Stimulated activated CD8-positive, alpha-beta memory T cell treated with anti-CD3 and anti-CD28 coated beads, Interleukin-7, amount 100 ng/mL, for 48 hours (primary cell): Measurements from ENCODE around the gene PDGFD.

Experiments used
- DNase-seq, 2 donors: peaks; one replicate each; pipeline ENCODE4 v3.0.0-alpha.2; 2020; ENCODE audit warnings: low read depth in 1 of 2; ENCODE audit errors: extremely low read depth in 1 of 2

The PDGFD gene

DNA sequence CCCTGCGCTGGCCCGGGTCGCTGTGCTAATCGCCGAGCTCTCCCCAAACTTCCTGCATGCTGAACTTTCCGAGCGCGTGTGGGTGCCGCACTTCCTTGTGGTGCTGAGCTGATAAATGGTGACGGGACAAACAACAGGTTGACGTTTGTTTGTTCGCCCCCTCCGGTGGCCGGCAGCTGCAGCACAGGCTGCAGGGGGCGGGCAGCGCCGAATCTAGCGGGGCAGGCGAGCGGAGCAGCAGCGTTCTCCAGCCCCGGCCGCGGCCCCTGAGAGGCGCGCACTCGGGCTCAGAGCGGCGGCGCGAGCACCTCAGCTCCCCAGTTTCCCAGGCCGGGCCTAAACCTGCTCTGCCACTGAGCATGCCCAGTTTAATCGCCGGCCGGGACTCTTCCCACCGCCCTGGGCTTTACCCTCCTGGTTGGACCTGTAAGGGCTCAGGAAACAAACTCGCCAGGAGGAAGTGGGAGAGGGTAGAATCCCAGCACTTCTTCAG, at the start of gene PDGFD:
PDGFD (minus strand) TSS at position 120 of the 493 bp plus-strand sequence.
- DNase-seq: peak; percentile 3 to 14

DNA sequence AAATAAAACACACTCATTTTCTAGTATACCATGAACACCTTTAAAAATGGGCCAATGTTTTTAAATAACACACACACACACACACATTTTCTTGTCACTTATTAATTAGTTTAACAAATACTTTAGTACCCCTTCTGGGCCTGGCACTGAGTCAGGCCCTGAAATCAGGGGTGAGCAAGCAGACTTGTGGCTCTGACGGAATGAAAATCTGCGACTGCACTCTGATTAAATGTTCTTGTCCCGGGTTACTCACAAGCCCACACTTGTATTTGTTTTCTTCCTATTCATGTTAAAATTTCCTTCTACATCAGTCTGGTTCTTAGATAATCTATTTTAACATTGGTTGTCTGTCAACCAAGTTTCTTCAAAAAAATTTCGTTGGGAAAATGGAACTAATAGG, 43.0 kb upstream of the PDGFD start:
- no peak for DNase-seq

DNA sequence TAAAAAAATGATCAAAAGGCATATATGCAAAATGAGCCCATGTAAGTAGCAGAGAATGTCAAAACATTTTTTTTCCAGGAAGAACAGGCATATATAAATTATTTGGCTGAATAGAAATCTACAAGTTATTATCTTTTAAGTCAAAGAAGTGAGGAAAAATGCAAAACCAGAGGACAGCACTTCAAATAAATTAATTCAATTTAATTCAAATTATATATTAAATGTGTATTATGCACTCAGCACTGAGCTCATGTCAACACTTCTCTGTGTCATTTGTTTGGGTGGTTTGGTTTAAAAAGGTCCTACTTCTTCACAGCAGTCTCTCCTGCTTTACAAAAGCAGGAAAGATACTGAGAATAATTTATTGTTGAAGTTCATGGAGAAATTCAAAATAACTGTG, 41.9 kb upstream of the PDGFD start:
- DNase-seq: no peak

DNA sequence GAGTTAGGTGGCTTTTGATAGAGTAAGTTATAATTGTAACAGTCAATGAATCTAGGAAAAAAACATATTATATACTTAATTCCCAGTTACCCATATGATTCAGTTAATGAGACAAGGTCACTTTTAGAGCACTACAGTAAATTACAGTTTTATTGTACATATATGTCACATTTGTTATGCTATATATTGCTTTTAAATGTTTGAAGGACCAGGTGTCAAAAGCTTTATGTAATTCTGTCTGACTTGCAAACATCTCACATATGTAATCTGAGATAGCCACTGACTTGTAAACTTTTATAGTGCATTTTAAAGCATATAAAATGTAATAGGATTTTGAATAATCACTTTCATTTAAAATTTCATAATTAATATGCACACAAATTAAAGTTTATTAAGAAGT, 36.7 kb upstream of the PDGFD start:
- no peak for DNase-seq

DNA sequence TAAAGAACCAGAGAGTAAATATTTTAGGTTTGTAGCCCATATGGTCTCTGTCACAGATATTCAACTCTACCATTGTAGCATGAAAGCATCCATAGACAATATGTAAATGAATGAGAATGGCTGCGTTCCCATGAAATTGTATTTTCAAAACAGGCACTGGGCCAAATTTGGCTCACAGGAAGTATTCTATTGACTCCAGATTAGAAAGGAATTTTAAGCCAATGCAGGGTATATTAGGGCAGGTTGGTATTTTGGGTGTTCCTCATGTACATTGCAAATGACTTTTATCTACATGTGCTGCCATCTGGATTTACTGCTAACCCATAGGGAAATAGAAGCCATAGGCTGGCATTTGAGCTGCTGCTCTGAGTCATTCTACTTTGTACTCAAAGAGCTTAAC, 35.1 kb upstream of the PDGFD start:
- DNase-seq: no peak

DNA sequence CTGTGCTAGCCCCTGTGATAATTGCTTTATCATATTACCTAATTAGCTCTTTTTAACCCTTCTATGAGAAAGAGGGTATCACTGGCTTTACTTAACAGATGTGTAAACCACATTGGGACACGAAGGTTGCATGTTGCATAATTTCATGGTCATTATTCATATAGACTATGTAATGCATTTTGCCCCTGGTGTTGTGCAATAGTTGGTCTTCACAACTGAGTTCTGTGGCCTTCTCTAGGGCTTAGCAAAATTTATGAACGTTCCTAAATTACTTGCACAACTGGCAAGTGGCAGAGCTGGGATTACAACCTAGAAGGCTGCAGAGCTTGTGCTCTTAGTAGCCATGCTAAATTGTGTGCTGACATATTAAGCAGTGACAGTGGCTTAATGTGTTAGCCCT, 34.6 kb upstream of the PDGFD start:
- no peak for DNase-seq

DNA sequence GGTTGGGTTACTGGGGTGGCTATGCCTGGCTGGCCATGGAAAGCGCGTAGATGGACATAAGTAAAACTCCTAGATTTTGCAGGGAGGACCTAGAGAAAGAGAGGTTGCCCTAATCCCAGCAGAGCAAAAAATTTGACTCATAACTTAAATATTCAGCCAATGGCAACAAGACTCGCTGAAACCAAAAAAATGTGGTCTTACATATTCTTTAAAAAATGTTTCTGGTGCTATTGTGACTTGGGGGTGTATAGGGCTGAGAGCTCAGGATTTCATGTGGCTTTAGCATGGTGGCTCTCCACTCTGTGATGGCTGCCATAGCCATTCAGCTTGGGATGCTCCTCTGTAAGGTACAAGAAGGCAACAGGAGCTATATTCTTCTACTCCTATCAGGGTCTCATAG, 27.2 kb upstream of the PDGFD start:
- DNase-seq: no peak

DNA sequence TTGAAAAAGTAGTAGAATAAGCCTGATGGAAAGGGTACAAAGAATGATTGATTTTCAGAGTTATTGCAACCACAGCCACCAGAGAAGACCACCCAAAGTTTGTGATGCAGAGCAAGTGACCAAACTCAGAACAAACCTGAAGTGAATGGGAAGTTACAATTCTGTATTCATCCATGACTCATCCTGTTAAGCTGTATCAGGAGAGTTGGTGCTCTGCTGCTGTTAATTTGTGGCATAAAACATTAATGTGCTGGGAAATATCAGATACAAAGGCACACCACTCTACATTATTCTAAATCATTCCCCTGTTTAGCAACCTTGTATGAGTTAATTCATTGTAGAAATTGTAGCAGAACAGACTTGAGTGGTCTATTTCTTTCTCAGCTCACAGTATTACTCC, 19.6 kb upstream of the PDGFD start:
- no peak for DNase-seq

DNA sequence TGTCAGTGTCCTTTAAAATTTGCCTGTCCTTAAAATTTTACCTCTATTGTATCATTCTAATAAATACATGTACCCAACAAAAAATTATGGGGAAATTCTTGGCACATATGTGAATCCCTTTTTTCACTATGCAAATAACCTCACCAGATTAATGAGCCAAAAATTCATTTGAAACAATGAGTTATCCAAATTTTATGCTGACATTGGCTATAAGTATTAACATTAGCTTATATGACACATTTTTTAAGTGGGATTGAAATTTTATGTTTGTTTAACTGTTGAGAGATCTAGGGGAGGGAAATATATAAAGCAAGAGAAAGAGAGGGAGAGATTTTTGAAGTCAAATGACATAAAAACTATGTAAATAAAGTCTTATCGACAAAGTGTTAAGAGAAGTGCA, 11.8 kb upstream of the PDGFD start:
- DNase-seq: no peak

DNA sequence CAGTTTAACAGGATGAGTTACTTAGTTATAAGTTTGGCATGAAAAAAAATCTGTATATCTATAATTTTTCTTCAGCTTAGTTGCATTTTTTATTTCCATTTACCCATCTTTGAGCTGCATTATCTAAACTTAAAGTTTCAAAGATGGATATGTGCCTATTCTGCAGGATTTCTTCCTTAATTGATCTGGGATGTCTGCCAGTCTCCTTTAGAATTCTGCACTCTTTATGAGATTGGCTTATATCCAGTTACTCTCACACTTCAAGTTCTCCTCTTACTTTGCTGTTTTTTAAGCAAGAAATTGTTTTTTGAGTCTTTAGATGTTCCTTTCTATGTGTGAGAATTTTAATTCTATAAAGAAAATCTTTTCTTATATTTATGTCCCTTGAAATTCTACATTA, 5.1 kb upstream of the PDGFD start:
- DNase-seq: no peak

DNA sequence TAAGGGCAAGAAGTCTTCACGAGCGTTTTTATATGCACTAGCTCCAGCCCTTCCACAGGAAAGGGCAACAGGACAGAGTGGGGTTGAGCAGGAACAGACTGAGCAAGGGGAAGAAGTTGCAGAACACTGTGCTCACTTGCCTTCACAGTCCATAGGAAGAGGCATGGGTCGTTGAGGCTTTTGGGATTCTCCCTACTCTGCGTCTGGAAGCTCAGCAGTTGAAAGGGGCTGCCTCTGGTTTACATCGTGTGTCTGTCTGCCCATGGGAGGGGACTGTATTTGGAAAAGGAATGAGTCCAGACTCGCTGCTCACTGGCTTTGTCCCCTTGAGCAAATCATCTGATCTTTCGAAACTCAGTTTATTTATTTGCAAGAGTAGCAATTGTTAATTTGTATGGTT, 1.1 kb upstream of the PDGFD start:
- DNase-seq: no peak

DNA sequence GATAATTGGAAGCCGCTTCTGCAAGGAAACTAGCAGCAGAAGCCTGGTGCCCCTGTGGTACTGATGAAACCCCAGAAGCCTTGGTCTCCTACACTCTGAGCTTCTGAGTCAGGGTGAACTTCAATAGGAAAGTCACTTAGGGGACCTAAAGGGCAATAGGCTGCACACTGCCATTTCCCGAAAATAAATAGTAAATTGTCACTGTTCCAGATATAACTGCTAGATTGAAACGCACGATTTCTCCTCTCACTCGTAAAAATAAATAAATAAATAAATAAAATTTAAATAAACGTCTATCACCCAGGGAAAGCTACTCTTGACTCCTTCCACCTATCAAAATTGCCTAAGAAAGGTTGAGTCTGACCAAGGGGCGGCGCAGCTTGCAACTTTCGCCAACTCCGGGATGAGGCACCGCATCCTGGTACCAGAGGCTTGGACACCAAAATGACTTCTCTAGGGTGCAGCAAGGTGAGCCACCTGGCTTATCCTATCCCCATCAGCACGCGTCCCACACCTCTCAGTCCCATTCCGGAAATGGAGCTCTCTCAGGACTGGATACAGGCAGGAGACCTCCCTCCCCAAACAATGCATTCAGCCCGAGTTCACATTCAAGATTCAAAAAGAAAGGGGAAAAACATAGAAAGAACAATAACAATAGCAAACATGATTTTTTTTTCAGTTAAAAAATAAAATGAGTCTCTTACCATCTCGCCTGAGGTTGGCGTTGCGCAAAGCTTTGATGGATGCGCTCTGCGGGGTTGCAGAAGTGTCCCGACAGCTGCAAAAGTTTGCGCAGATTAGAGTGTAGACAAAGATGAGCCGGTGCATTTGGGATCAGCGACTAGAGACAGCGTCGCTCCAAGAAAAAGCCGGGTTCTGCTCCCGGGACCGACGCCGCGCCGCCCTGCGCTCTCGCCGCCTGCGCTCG, 583 bp downstream of the PDGFD start:
- no peak for DNase-seq

DNA sequence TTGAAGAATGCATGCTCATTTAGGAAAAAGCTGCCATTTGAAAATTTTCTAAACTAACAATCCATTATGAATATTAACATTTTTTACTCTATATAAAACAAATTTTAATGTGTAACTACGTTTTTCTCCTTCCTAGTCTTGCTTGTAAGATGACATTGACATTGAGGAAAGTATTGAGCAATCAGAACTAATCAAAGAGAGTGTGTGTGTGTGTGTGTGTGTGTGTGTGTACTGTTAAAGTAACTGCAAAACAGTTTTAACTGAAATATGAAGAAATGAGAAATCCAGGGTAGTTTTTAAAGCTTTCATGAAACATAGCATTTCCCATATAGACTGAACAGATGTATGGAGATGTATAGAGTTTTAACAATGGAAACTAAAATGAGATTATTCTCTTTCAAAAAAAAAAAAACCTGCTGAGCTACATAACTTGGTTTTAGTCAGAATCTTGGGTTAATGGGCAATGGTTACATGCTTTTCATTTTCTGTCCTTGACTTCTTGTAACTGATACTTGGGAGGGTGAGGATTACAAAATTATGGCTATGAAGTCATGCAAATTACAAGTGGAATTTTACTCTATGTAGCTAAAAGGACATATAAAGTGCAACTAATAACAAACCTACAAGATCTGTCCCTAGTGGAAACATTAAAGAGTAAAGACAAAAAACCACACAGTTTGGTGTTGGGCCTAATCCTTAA, 2.0 kb downstream of the PDGFD start:
- DNase-seq: no peak

DNA sequence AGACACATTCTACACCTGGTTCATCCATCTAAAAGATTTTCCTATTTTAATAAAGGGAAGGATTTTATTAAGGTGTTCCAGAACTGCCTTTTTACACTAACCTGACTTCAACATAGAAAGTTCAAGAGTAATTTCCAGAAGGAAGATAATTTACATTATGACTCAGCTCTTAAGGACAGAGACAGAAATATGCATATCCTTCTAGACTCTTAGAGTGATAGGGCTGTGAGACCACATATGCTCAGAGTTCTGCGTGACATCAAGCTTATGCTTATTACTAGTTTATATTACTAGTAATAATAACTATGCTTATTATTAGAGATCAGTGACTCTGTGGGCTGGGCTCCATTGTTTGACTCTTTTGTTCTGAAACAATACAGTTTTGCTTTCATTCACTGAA, 4.6 kb downstream of the PDGFD start:
- DNase-seq: no peak

DNA sequence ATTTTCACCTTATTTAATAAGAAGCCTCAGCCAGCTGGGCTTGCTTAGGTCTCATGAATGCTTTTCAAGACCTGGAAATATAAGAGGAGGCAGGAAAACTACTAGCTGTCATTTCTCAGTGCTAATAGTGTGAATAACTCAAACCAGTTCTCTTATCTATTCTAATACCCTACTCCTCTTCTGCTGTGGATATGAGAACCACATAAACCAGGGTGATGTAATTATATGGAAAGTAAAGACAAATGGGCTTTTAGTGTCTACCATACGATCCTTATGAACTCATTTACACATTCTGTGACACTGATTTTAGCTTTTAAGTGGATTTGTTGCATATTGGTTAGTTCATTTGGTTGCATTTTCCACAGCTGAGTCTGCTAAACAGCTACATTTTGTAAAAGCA, 8.6 kb downstream of the PDGFD start:
- DNase-seq: no peak

DNA sequence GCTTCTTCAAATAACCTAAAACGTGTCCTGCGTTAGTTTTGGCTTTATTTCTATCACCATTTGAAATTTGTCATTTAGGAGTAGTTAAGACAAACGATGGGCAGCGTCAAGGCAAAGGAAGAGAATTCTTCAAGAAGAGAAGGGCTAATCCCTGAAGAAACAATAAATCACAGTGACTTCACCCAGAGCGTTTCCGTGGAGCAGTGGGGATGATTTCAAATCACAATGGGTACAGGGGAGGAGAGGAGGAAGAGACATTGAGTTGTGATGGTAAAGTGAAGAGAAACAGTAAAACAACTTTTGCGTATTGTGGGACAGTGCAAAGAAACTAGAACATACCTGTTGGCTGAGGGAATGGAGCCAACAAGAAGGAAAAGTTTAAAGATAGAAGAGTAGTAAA, 9.7 kb downstream of the PDGFD start:
- DNase-seq: no peak

DNA sequence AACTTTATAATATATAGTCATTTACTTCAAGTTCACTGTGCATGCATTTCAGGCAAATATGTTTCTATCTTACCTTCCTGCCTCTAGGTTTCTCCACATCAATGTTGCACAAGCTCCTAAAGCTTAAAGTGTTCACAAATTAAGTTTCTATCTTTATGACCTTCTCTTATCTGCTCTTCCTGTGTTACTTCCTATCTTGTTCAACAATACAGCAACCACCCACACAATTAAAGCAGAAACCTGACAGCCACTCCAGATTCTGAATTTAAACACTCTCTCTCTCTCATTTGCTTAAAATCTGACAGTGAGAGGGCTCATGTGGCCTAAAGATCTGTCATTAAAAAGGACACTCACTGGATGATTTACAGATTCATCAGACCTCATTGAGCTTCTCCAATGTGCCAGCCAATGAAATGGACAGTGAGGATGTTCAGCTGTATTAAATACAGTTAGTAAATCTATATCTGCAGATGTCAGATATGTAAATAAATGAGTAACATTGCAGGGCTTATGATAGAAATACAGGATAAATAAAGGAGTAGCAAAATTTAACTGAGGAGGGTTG, 10.9 kb downstream of the PDGFD start:
- DNase-seq: no peak

DNA sequence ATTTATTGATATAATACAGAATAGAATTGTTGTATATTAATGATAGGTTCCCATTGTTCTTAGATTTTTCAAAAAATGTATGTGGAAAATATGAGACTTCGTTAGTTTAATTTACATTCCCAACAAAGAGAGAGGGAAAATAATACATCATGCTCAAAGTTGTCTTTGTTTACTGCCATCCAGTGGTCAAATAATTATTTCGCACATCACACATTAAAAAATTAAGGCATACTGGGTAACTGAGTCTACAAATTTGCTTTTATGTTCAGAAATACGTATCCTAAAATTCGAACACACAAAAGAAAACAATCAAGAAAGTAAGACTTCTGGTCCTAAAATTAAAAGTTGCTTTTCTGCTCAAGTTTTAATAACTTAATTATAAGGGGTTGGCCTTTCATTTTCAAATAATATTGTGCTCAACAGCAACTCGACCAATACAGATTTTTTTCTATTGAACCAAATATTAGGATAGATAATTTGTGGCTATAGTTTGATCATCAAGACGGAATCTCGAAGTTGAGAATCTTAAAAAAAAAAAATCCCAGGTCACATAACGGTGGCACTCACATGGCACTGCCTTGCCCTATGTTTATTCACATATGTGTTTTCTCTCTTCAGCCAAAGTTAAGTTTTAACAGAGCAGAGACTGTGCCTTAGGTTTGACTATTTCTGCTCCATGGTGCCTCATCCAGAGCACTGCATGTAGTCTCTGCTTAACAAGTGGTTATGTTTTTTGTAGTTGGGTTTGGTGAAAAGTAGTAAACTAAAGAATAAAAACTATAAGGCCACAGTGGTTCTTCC, 12.3 kb downstream of the PDGFD start:
- DNase-seq: no peak

DNA sequence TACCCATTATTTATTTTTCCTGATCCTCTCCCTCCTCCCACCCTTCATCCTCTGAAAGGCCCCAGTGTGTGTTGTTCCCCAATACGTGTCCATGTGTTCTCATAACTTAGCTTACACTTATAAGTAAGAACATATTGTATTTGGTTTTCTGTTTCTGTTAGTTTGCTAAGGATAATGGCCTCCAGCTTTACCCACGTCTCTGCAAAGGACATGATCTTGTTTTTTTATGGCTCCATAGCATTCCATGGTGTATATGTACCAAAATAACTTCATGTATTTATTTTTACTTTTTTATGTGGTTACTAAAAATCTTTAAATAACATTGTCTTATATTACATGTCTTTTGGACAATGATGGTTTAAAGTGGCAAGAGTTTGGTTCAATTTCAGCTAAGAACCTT, 15.2 kb downstream of the PDGFD start:
- DNase-seq: no peak

DNA sequence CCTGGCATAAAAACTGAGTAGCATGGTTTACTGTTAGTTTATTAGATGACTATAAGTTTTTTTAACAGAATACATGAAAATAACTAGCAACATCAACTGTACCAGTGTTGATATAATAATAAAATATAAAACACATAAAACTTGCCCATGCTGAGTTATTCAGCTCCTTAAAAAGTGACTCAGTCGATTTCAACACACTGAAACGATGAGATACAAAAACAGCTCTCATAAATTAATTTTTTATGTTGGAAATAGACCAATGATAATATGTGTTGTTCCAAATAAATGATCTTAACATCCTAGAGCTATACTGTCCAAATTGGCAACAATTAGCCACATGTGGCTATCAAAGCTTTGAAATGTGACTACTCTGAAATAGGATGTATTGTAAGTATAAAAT, 15.9 kb downstream of the PDGFD start:
- no peak for DNase-seq

DNA sequence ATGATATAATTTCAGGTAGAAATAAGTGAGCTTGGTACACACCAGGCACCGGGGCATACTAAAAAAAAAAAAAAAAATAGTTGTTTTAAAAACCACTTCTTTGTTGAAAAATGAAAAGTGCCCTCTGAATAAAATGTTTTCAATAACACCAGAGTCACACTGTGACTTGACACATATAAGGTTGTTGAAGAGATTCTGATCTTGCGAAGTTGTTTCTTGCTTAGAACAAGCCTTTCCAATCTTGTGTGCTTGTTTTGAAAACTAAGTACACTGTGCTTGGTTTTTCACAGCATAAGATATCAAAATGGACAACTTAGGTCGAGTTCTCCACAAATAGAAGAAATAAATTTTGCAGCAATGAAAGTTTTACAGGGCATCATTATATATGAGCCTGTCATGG, 17.0 kb downstream of the PDGFD start:
- DNase-seq: no peak
